CD14-positive monocyte (primary cell): Measurements from ENCODE around the gene DCC. TPM values are rescaled to one million over a fixed set of nuclear protein-coding genes. Genes with fewer than 3 reads are reported as not detected.

Experiments
- DNase-seq, 3 donors: peaks; one replicate each; pipeline ENCODE4 v3.0.0-alpha.2; 2011 to 2022
- H2AFZ ChIP-seq: 2 replicates; pipeline ENCODE4 v1.6.0; 2012; ENCODE audit warnings: mild to moderate bottlenecking, low read depth, low read length, inconsistent platforms; ENCODE audit not compliant: insufficient read depth, poor library complexity, severe bottlenecking
- H3K27ac ChIP-seq, 2 donors: 1 replicate in 1 of 2; 2 replicates in 1 of 2; pipeline ENCODE4 v1.5.1; 2012 to 2013; ENCODE audit warnings: low read length in 2 of 2, control low read depth in 1 of 2, inconsistent platforms in 1 of 2, low read depth in 1 of 2, mild to moderate bottlenecking in 1 of 2
- H3K27me3 ChIP-seq, 2 donors: one replicate each; pipeline versions ENCODE4 v1.6.0 to v1.6.1; 2011 to 2013; ENCODE audit warnings: low read length in 2 of 2; ENCODE audit not compliant: control insufficient read depth in 2 of 2, insufficient read depth in 2 of 2
- H3K36me3 ChIP-seq, 2 donors: replicated peaks in 1 of 2; 1 replicate in 1 of 2; 2 replicates in 1 of 2; pipeline versions ENCODE4 v1.5.1 to v1.6.1; 2012 to 2013; ENCODE audit warnings: low read length in 2 of 2, control low read depth in 1 of 2, inconsistent platforms in 1 of 2, mild to moderate bottlenecking in 1 of 2; ENCODE audit not compliant: insufficient read depth in 2 of 2, control insufficient read depth in 1 of 2
- H3K4me1 ChIP-seq, 2 donors: 1 replicate in 1 of 2; 2 replicates in 1 of 2; pipeline versions ENCODE4 v1.5.1 to v1.6.1; 2012 to 2013; ENCODE audit warnings: low read length in 2 of 2, control low read depth in 1 of 2, inconsistent platforms in 1 of 2, mild to moderate bottlenecking in 1 of 2, moderate library complexity in 1 of 2; ENCODE audit not compliant: insufficient read depth in 2 of 2, control insufficient read depth in 1 of 2
- H3K4me2 ChIP-seq: replicated peaks from 2 replicates; pipeline ENCODE3; 2012; ENCODE audit warnings: low read length, moderate library complexity, mild to moderate bottlenecking; ENCODE audit not compliant: poor library complexity, severe bottlenecking; ENCODE audit errors: extremely low read depth
- H3K4me3 ChIP-seq, 3 experiments: fragments of 200-600 bp in 1 of 3; sonication (generic) in 1 of 3; replicated peaks in 1 of 3; 1 replicate in 2 of 3; 2 replicates in 1 of 3; pipeline ENCODE4 v1.5.1; 2011 to 2013; ENCODE audit warnings: low read length in 3 of 3, mild to moderate bottlenecking in 3 of 3, control low read depth in 2 of 3, low read depth in 2 of 3, inconsistent platforms in 1 of 3, moderate library complexity in 1 of 3
- H3K79me2 ChIP-seq: 2 replicates; pipeline ENCODE4 v1.6.0; 2012; ENCODE audit warnings: mild to moderate bottlenecking, control low read depth, inconsistent platforms, low read length, moderate library complexity; ENCODE audit not compliant: insufficient read depth
- H3K9ac ChIP-seq: 2 replicates; pipeline ENCODE4 v1.6.0; 2017; ENCODE audit warnings: low read length, mild to moderate bottlenecking; ENCODE audit not compliant: insufficient read depth, poor library complexity, severe bottlenecking
- H3K9me3 ChIP-seq, 2 donors: replicated peaks in 1 of 2; 1 replicate in 1 of 2; 2 replicates in 1 of 2; pipeline versions ENCODE4 v1.5.1 to v1.6.1; 2012 to 2013; ENCODE audit warnings: low read length in 2 of 2, control low read depth in 1 of 2; ENCODE audit not compliant: control insufficient read depth in 1 of 2, insufficient read depth in 1 of 2
- H4K20me1 ChIP-seq: 2 replicates; pipeline ENCODE4 v1.6.0; 2012; ENCODE audit warnings: mild to moderate bottlenecking, low read length, control low read depth, moderate library complexity; ENCODE audit not compliant: insufficient read depth
- H3K27ac Mint-ChIP-seq, 7 donors: one replicate each; pipeline ENCODE4 v1.8.0; 2020; ENCODE audit warnings: mild to moderate bottlenecking in 7 of 7, mixed read lengths in 7 of 7, moderate library complexity in 6 of 7, inconsistent platforms in 2 of 7
- H3K27me3 Mint-ChIP-seq, 3 donors: one replicate each; pipeline ENCODE4 v1.8.0; 2021 to 2022; ENCODE audit warnings: low read depth in 3 of 3, mild to moderate bottlenecking in 3 of 3, mixed read lengths in 3 of 3, moderate library complexity in 3 of 3, inconsistent platforms in 1 of 3
- H3K36me3 Mint-ChIP-seq, 2 donors: one replicate each; pipeline ENCODE4 v1.8.0; 2020; ENCODE audit warnings: mixed read lengths in 2 of 2, inconsistent platforms in 1 of 2, mild to moderate bottlenecking in 1 of 2
- H3K4me1 Mint-ChIP-seq: one replicate; pipeline ENCODE4 v1.8.0; 2020; ENCODE audit warnings: mild to moderate bottlenecking, mixed read lengths
- H3K4me3 Mint-ChIP-seq, 2 donors: one replicate each; pipeline ENCODE4 v1.8.0; 2020; ENCODE audit warnings: mild to moderate bottlenecking in 2 of 2, mixed read lengths in 2 of 2, moderate library complexity in 1 of 2
- H3K9me3 Mint-ChIP-seq, 7 donors: one replicate each; pipeline ENCODE4 v1.8.0; 2020 to 2022; ENCODE audit warnings: mixed read lengths in 7 of 7, mild to moderate bottlenecking in 6 of 7, moderate library complexity in 6 of 7, inconsistent platforms in 2 of 7
- WGBS: methylation state at CpG from one replicate; pipeline ENCODE4 v1.1.5; 2013; ENCODE audit warnings: missing lambda C conversion rate; ENCODE audit not compliant: insufficient coverage; 5-methylcytosine and 5-hydroxymethylcytosine counted together
- intact Hi-C, 2 donors: fragments of 100-400 bp; cut with micrococcal nuclease; formaldehyde crosslinking; loops; one replicate each; pipeline versions ENCODE4 v1.15.0 to v1.15.1; 2023
- polyA plus RNA-seq, 3 donors: library from polyadenylated mRNA; depleted of rRNA in 1 of 3; unstranded in 2 of 3; stranded (reverse) in 1 of 3; fragments of 300-500 nt in 2 of 3; fragments of >200 nt in 1 of 3; fragmentation: Illumina TruSeq in 2 of 3; gene quantifications; 1 replicate in 2 of 3; 2 replicates in 1 of 3; pipeline ENCODE4 v1.2.3, GENCODE V29; 2012 to 2021
- TF ChIP-seq, protein P1 (sequence below): fragments of 200-600 bp; IDR thresholded peaks from one replicate; pipeline ENCODE4 v1.8.0; 2022; ENCODE audit warnings: antibody characterized with exemption, mild to moderate bottlenecking

The DCC gene
- polyA plus RNA-seq, 3 donors = not detected

GRCh38 chr18:53147472-53147871, 807.5 kb downstream of the DCC start:
- H3K36me3 ChIP-seq = no peaks in the 10 kb centered on the region
- no peak overlapping the region for H3K4me2 ChIP-seq
- no peaks in the 10 kb centered on the region for H3K4me1 Mint-ChIP-seq
- peaks cover 0 to 7% of the 10 kb centered on the region in 2 donors for H3K9me3 ChIP-seq
- H3K27me3 Mint-ChIP-seq = no peaks in the 10 kb centered on the region
- DNase-seq = no peak
- TF ChIP-seq, protein P1, sequence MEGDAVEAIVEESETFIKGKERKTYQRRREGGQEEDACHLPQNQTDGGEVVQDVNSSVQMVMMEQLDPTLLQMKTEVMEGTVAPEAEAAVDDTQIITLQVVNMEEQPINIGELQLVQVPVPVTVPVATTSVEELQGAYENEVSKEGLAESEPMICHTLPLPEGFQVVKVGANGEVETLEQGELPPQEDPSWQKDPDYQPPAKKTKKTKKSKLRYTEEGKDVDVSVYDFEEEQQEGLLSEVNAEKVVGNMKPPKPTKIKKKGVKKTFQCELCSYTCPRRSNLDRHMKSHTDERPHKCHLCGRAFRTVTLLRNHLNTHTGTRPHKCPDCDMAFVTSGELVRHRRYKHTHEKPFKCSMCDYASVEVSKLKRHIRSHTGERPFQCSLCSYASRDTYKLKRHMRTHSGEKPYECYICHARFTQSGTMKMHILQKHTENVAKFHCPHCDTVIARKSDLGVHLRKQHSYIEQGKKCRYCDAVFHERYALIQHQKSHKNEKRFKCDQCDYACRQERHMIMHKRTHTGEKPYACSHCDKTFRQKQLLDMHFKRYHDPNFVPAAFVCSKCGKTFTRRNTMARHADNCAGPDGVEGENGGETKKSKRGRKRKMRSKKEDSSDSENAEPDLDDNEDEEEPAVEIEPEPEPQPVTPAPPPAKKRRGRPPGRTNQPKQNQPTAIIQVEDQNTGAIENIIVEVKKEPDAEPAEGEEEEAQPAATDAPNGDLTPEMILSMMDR = no peak
- peaks cover 0 to 10% (median 4%) of the 10 kb centered on the region in 7 donors for H3K9me3 Mint-ChIP-seq
- H4K20me1 ChIP-seq = no peaks in the 10 kb centered on the region
- H3K4me1 ChIP-seq = no peaks in the 10 kb centered on the region
- H3K27me3 ChIP-seq = no peaks in the 10 kb centered on the region
- no peak overlapping the region for H3K4me3 Mint-ChIP-seq
- H3K27ac ChIP-seq = no peak overlapping the region
- no peaks in the 10 kb centered on the region for H3K79me2 ChIP-seq
- intact Hi-C loops = no loop called here
- H3K4me3 ChIP-seq = no peak overlapping the region
- no peaks in the 10 kb centered on the region for H3K36me3 Mint-ChIP-seq
- H3K9ac ChIP-seq = no peak overlapping the region
- H3K27ac Mint-ChIP-seq = no peak overlapping the region
- H2AFZ ChIP-seq = no peak overlapping the region

GRCh38 chr18:53148123-53148522, 808.1 kb downstream of the DCC start:
- H3K27ac Mint-ChIP-seq = no peak overlapping the region

More at GRCh38 chr18:53148123-53148522, 808.1 kb downstream of the DCC start:
- Mint-ChIP-seq H3K27me3 (peaks cover 0 to 1% (median 0%) of the 10 kb centered on the region in 3 donors), H3K9me3 (peaks cover 0 to 10% (median 4%) of the 10 kb centered on the region in 7 donors), H3K36me3 (no peaks in the 10 kb centered on the region), H3K4me3 (no peak overlapping the region), H3K4me1 (no peaks in the 10 kb centered on the region)
- Histone ChIP-seq H3K9ac (no peak overlapping the region), H3K9me3 (peaks cover 0 to 7% of the 10 kb centered on the region in 2 donors), H3K27ac (no peak overlapping the region), H3K27me3 (no peaks in the 10 kb centered on the region), H3K36me3 (no peaks in the 10 kb centered on the region), H2AFZ (no peak overlapping the region), H3K79me2 (no peaks in the 10 kb centered on the region), H3K4me2 (no peak overlapping the region), H4K20me1 (no peaks in the 10 kb centered on the region), H3K4me1 (no peaks in the 10 kb centered on the region), H3K4me3 (no peak overlapping the region)
- no peak for DNase-seq
- TF ChIP-seq, protein P1 = no peak
- intact Hi-C loops = no loop called here
- WGBS = 61% methylated on average over 5 of the region's 5 CpGs
